Measurements from ENCODE around the gene DPM1.

GRCh38 chr20:50919567-50919966, 38.8 kb downstream of the DPM1 start:
- TF ChIP-seq JUND (IDR thresholded peaks at IDR 0.05): no peak
- no peak for TF ChIP-seq GATA2 (CRISPR knock-in tag; IDR thresholded peaks at IDR 0.05)
- TF ChIP-seq PBX3 (IDR thresholded peaks at IDR 0.05): no peak
- no peak for TF ChIP-seq RAD21 (IDR thresholded peaks at IDR 0.05; ENCODE audit: low read length)

Data from SK-N-SH (cell line).